H9 (cell line): ENCODE data around the gene GSE1. TPM values are rescaled to one million over a fixed set of nuclear protein-coding genes. Genes with fewer than 3 reads are reported as not detected.

ENCODE experiments used
- DNase-seq: peaks from one replicate; pipeline ENCODE4 v3.0.0-alpha.2; 2017
- H2AFZ ChIP-seq: one replicate; pipeline ENCODE4 v1.6.1; 2013; ENCODE audit warnings: mild to moderate bottlenecking, low read length, control low read depth, moderate library complexity
- H2AK5ac ChIP-seq: 2 replicates; pipeline ENCODE4 v1.6.1; 2013; ENCODE audit warnings: low read length, control low read depth, mixed read lengths; ENCODE audit not compliant: insufficient read length
- H2BK120ac ChIP-seq: one replicate; pipeline ENCODE4 v1.6.1; 2013; ENCODE audit warnings: low read depth, mild to moderate bottlenecking, low read length, control low read depth, inconsistent platforms; ENCODE audit not compliant: poor library complexity, severe bottlenecking
- H2BK12ac ChIP-seq: 2 replicates; pipeline ENCODE4 v1.6.1; 2013; ENCODE audit warnings: low read length, control low read depth, mixed read lengths, low read depth; ENCODE audit not compliant: insufficient read length
- H2BK15ac ChIP-seq: 2 replicates; pipeline ENCODE4 v1.6.1; 2013; ENCODE audit warnings: low read depth, low read length, control low read depth
- H2BK20ac ChIP-seq: one replicate; pipeline ENCODE4 v1.6.1; 2013; ENCODE audit warnings: low read depth, mild to moderate bottlenecking, low read length, control low read depth, inconsistent platforms; ENCODE audit not compliant: poor library complexity, severe bottlenecking
- H2BK5ac ChIP-seq: 2 replicates; pipeline ENCODE4 v1.6.1; 2013; ENCODE audit warnings: low read length, control low read depth, mixed read lengths; ENCODE audit not compliant: insufficient read length
- H3K14ac ChIP-seq: 2 replicates; pipeline ENCODE4 v1.6.1; 2013; ENCODE audit warnings: low read length, control low read depth; ENCODE audit not compliant: insufficient read depth
- H3K18ac ChIP-seq: 2 replicates; pipeline ENCODE4 v1.6.1; 2013; ENCODE audit warnings: low read depth, mild to moderate bottlenecking, mixed read lengths, low read length, control low read depth; ENCODE audit not compliant: insufficient read length
- H3K23ac ChIP-seq: 2 replicates; pipeline ENCODE4 v1.6.1; 2013; ENCODE audit warnings: low read length, control low read depth, mixed read lengths, low read depth; ENCODE audit not compliant: insufficient read length
- H3K23me2 ChIP-seq: 2 replicates; pipeline ENCODE4 v1.6.1; 2013; ENCODE audit warnings: low read depth, mild to moderate bottlenecking, mixed read lengths, low read length, control low read depth; ENCODE audit not compliant: insufficient read length, poor library complexity, severe bottlenecking
- H3K27ac ChIP-seq: 2 replicates; pipeline ENCODE4 v1.5.1; 2013; ENCODE audit warnings: low read length, control low read depth, mixed read lengths, low read depth; ENCODE audit not compliant: insufficient read length
- H3K27me3 ChIP-seq: 2 replicates; pipeline ENCODE4 v1.6.1; 2013; ENCODE audit warnings: low read length, control low read depth, inconsistent platforms; ENCODE audit not compliant: insufficient read depth
- H3K4ac ChIP-seq: 2 replicates; pipeline ENCODE4 v1.6.1; 2013; ENCODE audit warnings: low read depth, mild to moderate bottlenecking, control low read depth, inconsistent platforms, low read length, moderate library complexity
- H3K4me1 ChIP-seq: 2 replicates; pipeline ENCODE4 v1.6.1; 2013; ENCODE audit warnings: low read length, control low read depth, inconsistent platforms; ENCODE audit not compliant: insufficient read depth
- H3K4me2 ChIP-seq: 2 replicates; pipeline ENCODE4 v1.6.1; 2013; ENCODE audit warnings: low read length, control low read depth, mixed read lengths; ENCODE audit not compliant: insufficient read length, insufficient read depth
- H3K56ac ChIP-seq: 2 replicates; pipeline ENCODE4 v1.6.1; 2013; ENCODE audit warnings: low read depth, mild to moderate bottlenecking, mixed read lengths, low read length, control low read depth; ENCODE audit not compliant: insufficient read length
- H3K79me1 ChIP-seq: 2 replicates; pipeline ENCODE4 v1.6.1; 2013; ENCODE audit warnings: low read depth, mild to moderate bottlenecking, moderate library complexity, low read length, control low read depth, inconsistent platforms; ENCODE audit not compliant: insufficient read depth, poor library complexity, severe bottlenecking
- H3K79me2 ChIP-seq: 2 replicates; pipeline ENCODE4 v1.6.1; 2013; ENCODE audit warnings: low read length, control low read depth, inconsistent platforms; ENCODE audit not compliant: insufficient read depth
- H3K9ac ChIP-seq: 2 replicates; pipeline ENCODE4 v1.6.1; 2013; ENCODE audit warnings: low read length, control low read depth, mixed read lengths; ENCODE audit not compliant: insufficient read length; ENCODE audit errors: extremely low read depth
- H3K9me3 ChIP-seq: one replicate; pipeline ENCODE4 v1.6.1; 2013; ENCODE audit warnings: low read depth, low read length, inconsistent platforms; ENCODE audit not compliant: control insufficient read depth
- H3T11ph ChIP-seq: one replicate; pipeline ENCODE4 v1.6.1; 2013; ENCODE audit warnings: mild to moderate bottlenecking, low read length, control low read depth, inconsistent platforms
- H4K20me1 ChIP-seq: one replicate; pipeline ENCODE4 v1.6.1; 2013; ENCODE audit not compliant: control insufficient read depth, insufficient read length, insufficient read depth
- H4K5ac ChIP-seq: 2 replicates; pipeline ENCODE4 v1.6.1; 2013; ENCODE audit warnings: low read depth, mild to moderate bottlenecking, mixed read lengths, low read length, control low read depth; ENCODE audit not compliant: insufficient read length
- H4K8ac ChIP-seq: replicated peaks from 2 replicates; pipeline ENCODE4 v1.6.1; 2013; ENCODE audit warnings: low read length, control low read depth, mixed read lengths, low read depth; ENCODE audit not compliant: insufficient read length
- H4K91ac ChIP-seq: 2 replicates; pipeline ENCODE4 v1.6.1; 2013; ENCODE audit warnings: low read depth, mild to moderate bottlenecking, moderate library complexity, mixed read lengths, low read length, control low read depth; ENCODE audit not compliant: insufficient read length
- H3K27ac Mint-ChIP-seq, 3 experiments: 2 replicates in 2 of 3; 3 replicates in 1 of 3; pipeline ENCODE4 v1.8.0; 2020 to 2021; ENCODE audit warnings: mixed read lengths in 3 of 3, mild to moderate bottlenecking in 1 of 3, moderate library complexity in 1 of 3
- H3K27me3 Mint-ChIP-seq: 2 replicates; pipeline ENCODE4 v1.8.0; 2021; ENCODE audit warnings: low read depth, mild to moderate bottlenecking, moderate library complexity, mixed read lengths
- H3K36me3 Mint-ChIP-seq, 3 experiments: 2 replicates in 2 of 3; 3 replicates in 1 of 3; pipeline ENCODE4 v1.8.0; 2020 to 2021; ENCODE audit warnings: low read depth in 3 of 3, mixed read lengths in 3 of 3; ENCODE audit not compliant: insufficient read depth in 1 of 3
- H3K4me1 Mint-ChIP-seq, 2 experiments: 2 replicates each; pipeline ENCODE4 v1.8.0; 2020; ENCODE audit warnings: mixed read lengths in 2 of 2
- H3K4me3 Mint-ChIP-seq, 2 experiments: 2 replicates in 1 of 2; 3 replicates in 1 of 2; pipeline ENCODE4 v1.8.0; 2020 to 2021; ENCODE audit warnings: mild to moderate bottlenecking in 2 of 2, mixed read lengths in 2 of 2, moderate library complexity in 1 of 2
- H3K9me3 Mint-ChIP-seq, 2 experiments: 2 replicates in 1 of 2; 3 replicates in 1 of 2; pipeline ENCODE4 v1.8.0; 2020; ENCODE audit warnings: mild to moderate bottlenecking in 2 of 2, mixed read lengths in 2 of 2, moderate library complexity in 1 of 2
- WGBS: extraction: QIAGEN DNeasy Blood & Tissue Kit; methylation state at CpG from one replicate; pipeline ENCODE4 v1.1.7; 2013; ENCODE audit warnings: missing lambda C conversion rate, low lambda C conversion rate, mixed read lengths; ENCODE audit not compliant: insufficient read length; ENCODE audit errors: extremely low coverage; 5-methylcytosine and 5-hydroxymethylcytosine counted together
- total RNA-seq: library from RNA; stranded (reverse); gene quantifications from 2 replicates; pipeline ENCODE4 v1.2.1, GENCODE V29; 2021
- TF ChIP-seq, protein P1 (sequence below): fragments of 200-600 bp; sonication (generic); conservative IDR thresholded peaks from 3 replicates; pipeline ENCODE4 v1.8.0; 2021; ENCODE audit warnings: antibody characterized with exemption, mild to moderate bottlenecking

The GSE1 gene
- total RNA-seq, 1 experiment from 2014 or later = 125 TPM

DNA sequence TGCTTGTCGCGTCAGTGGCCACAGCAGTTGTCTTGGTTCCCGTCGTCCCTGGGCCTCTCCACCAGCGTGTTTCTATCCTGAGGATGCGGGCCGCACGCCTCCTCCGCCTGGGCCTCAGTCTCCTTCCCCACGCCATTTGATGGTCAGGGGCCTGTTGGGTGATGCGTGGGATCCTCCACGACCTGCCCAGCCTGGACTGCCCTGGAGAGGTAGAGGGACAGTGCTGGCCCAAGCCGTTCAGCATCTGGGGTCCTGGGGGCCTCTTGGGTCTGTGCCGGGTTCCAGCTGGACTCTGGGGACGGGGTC, 20.3 kb downstream of the GSE1 start:
- H3K14ac ChIP-seq = no peak overlapping the region; the same call in 1 of the 2 replicates
- peaks cover 33% of the 10 kb centered on the region; the same call in 1 of the 2 replicates for H3K79me2 ChIP-seq
- no peak overlapping the region for H2AK5ac ChIP-seq
- no peak overlapping the region for H4K91ac ChIP-seq
- H2BK12ac ChIP-seq = no peak overlapping the region
- H3T11ph ChIP-seq = no peak overlapping the region
- H3K27me3 Mint-ChIP-seq = no peaks in the 10 kb centered on the region
- H2BK15ac ChIP-seq = no peak overlapping the region
- H3K9me3 Mint-ChIP-seq = peaks cover 11 to 14% of the 10 kb centered on the region in 2 experiments
- no peak overlapping the region for H3K4ac ChIP-seq
- no peak for DNase-seq
- H3K23ac ChIP-seq = no peak overlapping the region
- peaks cover 18 to 36% (median 26%) of the 10 kb centered on the region in 3 experiments for H3K36me3 Mint-ChIP-seq
- H4K8ac ChIP-seq = no peak overlapping the region
- no peak overlapping the region for H3K4me3 Mint-ChIP-seq
- H2BK5ac ChIP-seq = no peak overlapping the region
- H4K20me1 ChIP-seq = peaks cover 4% of the 10 kb centered on the region
- no peak overlapping the region for H3K18ac ChIP-seq
- H2BK120ac ChIP-seq = no peak overlapping the region
- H3K9ac ChIP-seq = no peak overlapping the region
- H3K27ac ChIP-seq = no peak overlapping the region
- H2AFZ ChIP-seq = no peak overlapping the region
- no peaks in the 10 kb centered on the region for H3K4me1 ChIP-seq
- no peak overlapping the region for H4K5ac ChIP-seq
- H3K4me1 Mint-ChIP-seq = peaks cover 6 to 13% of the 10 kb centered on the region in 2 experiments; a peak in 3 of 4 replicates
- TF ChIP-seq, protein P1, sequence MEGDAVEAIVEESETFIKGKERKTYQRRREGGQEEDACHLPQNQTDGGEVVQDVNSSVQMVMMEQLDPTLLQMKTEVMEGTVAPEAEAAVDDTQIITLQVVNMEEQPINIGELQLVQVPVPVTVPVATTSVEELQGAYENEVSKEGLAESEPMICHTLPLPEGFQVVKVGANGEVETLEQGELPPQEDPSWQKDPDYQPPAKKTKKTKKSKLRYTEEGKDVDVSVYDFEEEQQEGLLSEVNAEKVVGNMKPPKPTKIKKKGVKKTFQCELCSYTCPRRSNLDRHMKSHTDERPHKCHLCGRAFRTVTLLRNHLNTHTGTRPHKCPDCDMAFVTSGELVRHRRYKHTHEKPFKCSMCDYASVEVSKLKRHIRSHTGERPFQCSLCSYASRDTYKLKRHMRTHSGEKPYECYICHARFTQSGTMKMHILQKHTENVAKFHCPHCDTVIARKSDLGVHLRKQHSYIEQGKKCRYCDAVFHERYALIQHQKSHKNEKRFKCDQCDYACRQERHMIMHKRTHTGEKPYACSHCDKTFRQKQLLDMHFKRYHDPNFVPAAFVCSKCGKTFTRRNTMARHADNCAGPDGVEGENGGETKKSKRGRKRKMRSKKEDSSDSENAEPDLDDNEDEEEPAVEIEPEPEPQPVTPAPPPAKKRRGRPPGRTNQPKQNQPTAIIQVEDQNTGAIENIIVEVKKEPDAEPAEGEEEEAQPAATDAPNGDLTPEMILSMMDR = no peak
- H3K27ac Mint-ChIP-seq = no peak overlapping the region; a peak in 1 of 7 replicates
- H3K79me1 ChIP-seq = peaks cover under 1% of the 10 kb centered on the region
- WGBS = no CpG with 5 or more reads among the region's 15 CpGs
- H3K27me3 ChIP-seq = no peaks in the 10 kb centered on the region
- H2BK20ac ChIP-seq = no peak overlapping the region
- H3K56ac ChIP-seq = no peak overlapping the region
- no peaks in the 10 kb centered on the region for H3K9me3 ChIP-seq
- no peaks in the 10 kb centered on the region for H3K23me2 ChIP-seq
- no peak overlapping the region for H3K4me2 ChIP-seq
